GM19455 (cell line): Measurements from ENCODE around the gene CD164L2.

ENCODE experiments used
- ATAC-seq: cut with Tn5 transposase; IDR thresholded peaks from one replicate; pipeline ENCODE4 v1.9.1; 2021; ENCODE audit not compliant: unreplicated experiment

Gene CD164L2

GRCh38 chr1:27349784-27350662, 33.1 kb downstream of the CD164L2 start:
- ATAC-seq = no peak

GRCh38 chr1:27348861-27349783, 34.0 kb downstream of the CD164L2 start:
- ATAC-seq = no peak

GRCh38 chr1:27346991-27347624, 36.0 kb downstream of the CD164L2 start:
- no peak for ATAC-seq

DNA sequence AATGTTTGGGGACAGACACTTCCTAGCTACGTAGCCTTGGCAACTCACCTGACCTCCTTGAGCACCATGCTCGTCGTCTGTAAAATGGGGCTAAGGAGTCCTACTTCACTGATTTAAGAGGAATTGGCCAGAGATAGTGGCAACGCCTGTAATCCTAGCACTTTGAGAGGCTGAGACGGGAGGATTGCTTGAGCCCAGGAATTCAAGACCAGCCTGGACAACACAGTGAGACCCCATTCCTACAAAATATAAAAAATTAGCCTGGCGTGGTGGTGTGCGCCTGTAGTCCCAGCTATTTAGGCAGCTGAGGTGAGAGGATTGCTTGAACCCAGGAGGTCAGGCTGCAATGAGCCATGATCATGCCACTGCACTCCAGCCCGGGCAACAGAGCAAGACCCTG, 36.8 kb downstream of the CD164L2 start:
- no peak for ATAC-seq

DNA sequence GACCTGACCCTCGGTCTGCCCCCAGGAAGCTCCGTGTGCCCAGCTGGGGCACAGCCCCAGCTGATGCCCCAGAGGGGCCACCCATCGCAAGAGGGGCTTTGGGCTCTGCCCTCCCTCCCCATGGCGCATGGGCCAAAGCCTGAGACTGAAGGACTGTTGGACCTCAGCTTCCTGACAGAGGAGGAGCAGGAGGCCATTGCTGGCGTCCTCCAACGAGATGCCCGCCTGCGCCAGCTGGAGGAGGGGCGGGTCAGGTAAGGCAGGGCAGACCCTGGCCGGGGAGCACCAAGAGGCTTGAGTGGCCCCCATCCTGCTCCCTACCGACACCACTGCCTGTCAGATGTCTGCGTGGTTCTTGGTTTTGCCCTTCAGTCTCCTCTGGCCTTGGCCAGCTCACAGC, 37.9 kb downstream of the CD164L2 start:
- ATAC-seq = no peak

- no peak for ATAC-seq
These were observed 39.5 kb downstream of the CD164L2 start for GRCh38 chr1:27343639-27344025.

- ATAC-seq = no peak
These were observed 40.1 kb downstream of the CD164L2 start for GRCh38 chr1:27342778-27343638.

- no peak for ATAC-seq
These were observed 40.7 kb downstream of the CD164L2 start for GRCh38 chr1:27342391-27342777.

- ATAC-seq = no peak
These were observed 41.4 kb downstream of the CD164L2 start, which contains the start of gene SYTL1 for GRCh38 chr1:27341525-27342252. TSS of gene SYTL1 (plus strand) at chr1:27342022. CDS start at chr1:27345335, 3,313 bp downstream.

- ATAC-seq = no peak
These were observed 43.9 kb downstream of the CD164L2 start for GRCh38 chr1:27339213-27339612.

DNA sequence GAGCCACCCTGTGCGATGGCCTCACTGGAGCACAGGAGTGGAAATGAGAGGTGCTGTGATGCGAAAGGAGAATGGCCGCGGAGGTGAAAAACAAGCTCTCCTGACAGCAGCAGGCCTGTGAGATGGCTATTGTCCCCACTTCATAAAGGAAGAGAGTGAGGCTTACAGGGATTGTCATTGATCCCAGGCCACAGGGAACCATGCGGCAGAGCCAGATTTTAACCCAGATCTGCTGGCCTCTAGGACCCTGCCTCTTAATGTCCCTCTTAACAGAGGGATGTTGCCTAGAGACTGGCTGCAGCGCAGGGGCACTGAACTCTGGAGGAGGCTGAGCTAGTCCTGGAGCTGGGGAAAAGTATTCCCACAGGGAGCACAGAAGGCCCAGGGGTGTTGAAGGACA, 44.4 kb downstream of the CD164L2 start:
- no peak for ATAC-seq

GRCh38 chr1:27336756-27337155, 46.4 kb downstream of the CD164L2 start:
- no peak for ATAC-seq

- ATAC-seq = no peak
These were observed 47.4 kb downstream of the CD164L2 start for GRCh38 chr1:27335506-27336422.

DNA sequence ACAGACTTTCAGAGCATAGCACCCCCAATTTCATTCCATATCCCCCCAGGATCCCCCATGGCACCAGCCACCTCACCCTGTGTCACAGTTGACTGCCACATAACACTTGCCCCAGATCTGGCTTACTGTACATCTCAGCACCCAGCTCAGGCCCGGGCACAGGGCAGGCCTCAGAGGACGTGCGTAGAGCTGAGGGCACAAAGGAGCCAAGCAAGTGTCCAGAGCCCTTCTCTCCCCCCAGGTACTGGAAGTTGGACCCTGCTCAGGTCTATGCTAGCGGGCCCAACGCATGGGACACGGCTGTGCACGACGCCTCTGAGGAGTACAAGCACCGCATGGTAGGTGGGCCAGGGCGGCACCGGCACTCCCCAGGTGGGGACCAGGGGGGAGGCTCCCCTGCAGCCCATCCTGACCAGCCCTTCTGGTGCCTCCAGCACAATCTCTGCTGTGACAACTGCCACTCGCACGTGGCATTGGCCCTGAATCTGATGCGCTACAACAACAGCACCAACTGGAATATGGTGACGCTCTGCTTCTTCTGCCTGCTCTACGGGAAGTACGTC, 49.3 kb downstream of the CD164L2 start:
- no peak for ATAC-seq

DNA sequence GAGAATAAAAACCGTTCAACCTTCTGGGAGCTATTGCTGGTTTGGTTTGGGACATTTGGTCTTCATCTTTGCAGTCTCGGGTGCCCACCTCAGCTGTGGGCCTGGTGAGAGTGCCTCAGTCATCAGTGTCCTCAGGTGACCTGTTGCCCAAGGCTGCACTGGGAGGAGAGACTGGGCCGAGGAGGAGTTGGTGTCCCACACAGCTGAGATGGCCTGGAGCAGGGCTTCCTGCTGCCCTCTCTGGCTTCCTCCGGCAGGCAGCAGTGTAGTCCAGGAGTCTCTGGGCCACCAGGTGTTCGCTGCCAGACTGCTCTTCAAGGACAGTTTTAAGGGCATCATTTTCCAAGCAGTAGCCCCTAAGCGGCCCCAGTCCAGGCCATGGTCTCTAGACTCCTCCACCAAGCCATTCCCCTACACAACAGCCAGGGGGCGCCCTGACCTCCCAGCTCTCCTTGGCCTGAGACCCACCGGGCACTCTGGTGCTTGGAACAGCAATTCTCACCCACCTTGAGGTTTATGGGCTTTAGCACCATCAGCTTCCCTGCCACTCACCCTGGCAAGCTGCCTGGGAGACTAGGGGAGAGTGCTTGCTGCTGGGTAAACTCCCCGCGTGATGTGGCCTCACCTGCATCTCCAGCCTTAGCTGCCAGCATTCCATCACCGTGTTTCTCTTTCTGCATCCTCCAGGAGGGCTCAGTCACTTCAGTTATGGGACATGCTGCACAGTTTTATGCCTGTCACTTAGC, 50.4 kb downstream of the CD164L2 start:
- no peak for ATAC-seq

- no peak for ATAC-seq
These were observed 51.2 kb downstream of the CD164L2 start for GRCh38 chr1:27331922-27332321.

DNA sequence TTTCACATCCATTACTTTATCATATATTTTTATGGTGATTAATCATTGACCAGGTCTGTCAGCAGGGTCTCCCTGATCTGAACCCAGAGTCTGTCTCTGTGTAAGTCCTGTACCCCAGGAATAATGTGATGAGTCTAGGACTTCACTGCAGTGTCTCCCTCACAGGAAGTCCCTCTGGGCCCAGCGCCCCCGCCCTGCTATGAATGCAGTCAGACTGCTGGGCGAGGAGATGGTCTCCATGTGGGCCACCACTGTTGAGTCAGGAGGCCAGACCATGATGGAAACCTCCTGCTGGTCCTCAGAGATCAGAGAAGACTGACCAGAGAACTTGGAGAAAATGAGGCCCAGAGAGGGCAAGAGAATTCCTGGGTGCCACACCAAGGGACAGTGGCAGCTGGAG, 51.7 kb downstream of the CD164L2 start:
- no peak for ATAC-seq

- ATAC-seq = no peak
These were observed 52.3 kb downstream of the CD164L2 start for GRCh38 chr1:27330786-27331185.
